Prostate gland (tissue), 2 donors: Measurements from ENCODE around the gene ANO10.
"Not testable (repeated sequence)": the region's sequence is repeated elsewhere in the genome, so short reads cannot be mapped to it uniquely, and the experiment has no call there.

Experiments
- CTCF ChIP-seq, 4 experiments: fragments of 200-600 bp in 2 of 4; fragments of 450-650 bp in 2 of 4; sonication (generic) in 2 of 4; IDR thresholded peaks; 1 replicate in 3 of 4; 2 replicates in 1 of 4; pipeline ENCODE4 v1.5.1; 2016 to 2019; ENCODE audit warnings: antibody characterized with exemption in 4 of 4, mild to moderate bottlenecking in 2 of 4, moderate library complexity in 2 of 4
- POLR2A ChIP-seq: fragments of 450-650 bp; IDR thresholded peaks from one replicate; pipeline ENCODE4 v1.6.1; 2016; ENCODE audit warnings: antibody characterized with exemption, mild to moderate bottlenecking

DNA sequence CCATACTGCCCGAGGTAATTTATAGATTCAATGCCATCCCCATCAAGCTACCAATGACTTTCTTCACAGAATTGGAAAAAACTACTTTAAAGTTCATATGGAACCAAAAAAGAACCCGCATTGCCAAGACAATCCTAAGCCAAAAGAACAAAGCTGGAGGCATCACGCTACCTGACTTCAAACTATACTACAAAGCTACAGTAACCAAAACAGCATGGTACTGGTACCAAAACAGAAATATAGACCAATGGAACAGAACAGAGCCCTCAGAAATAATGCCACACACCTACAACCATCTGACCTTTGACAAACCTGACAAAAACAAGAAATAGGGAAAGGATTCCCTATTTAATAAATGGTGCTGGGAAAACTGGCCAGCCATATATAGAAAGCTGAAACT is 25.6 kb downstream of the ANO10 start:
- TF ChIP-seq CTCF (IDR thresholded peaks at IDR 0.05); POLR2A: not testable (repeated sequence)
